HG03025 (cell line): Measurements from ENCODE around the gene SPATA6.
"Not testable (repeated sequence)": the region's sequence is repeated elsewhere in the genome, so short reads cannot be mapped to it uniquely, and the experiment has no call there.

Source experiments
- ATAC-seq: cut with Tn5 transposase; IDR thresholded peaks from one replicate; pipeline ENCODE4 v1.9.1; 2021; ENCODE audit warnings: mild to moderate bottlenecking, moderate library complexity; ENCODE audit not compliant: unreplicated experiment, low FRiP score

SPATA6 gene

GRCh38 chr1:48466594-48466993 lies 5.4 kb downstream of the SPATA6 start:
- no peak for ATAC-seq

GRCh38 chr1:48462716-48463302 lies 9.2 kb downstream of the SPATA6 start:
- ATAC-seq = no peak

GRCh38 chr1:48450505-48450904 lies 21.5 kb downstream of the SPATA6 start:
- ATAC-seq = no peak

DNA sequence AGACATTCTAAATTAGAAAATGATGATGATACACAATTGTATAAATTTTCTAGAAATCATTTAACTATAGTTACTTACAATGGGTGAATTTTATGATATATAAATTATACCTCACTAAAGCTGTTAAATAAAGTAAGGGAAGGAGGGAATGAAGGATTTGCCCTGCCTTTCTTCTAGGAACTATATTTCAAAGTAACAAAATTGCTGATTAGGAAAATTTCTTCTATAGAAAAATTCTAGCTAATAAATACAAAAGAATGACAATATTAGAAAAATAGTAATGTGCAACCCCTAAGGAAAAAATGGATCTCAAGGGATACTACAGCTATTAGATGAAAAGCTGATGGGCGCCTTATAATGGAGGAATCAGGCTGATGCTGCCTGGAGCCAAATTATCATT lies 23.1 kb downstream of the SPATA6 start:
- no peak for ATAC-seq

GRCh38 chr1:48444186-48444585 lies 27.8 kb downstream of the SPATA6 start:
- ATAC-seq = not testable (repeated sequence)

DNA sequence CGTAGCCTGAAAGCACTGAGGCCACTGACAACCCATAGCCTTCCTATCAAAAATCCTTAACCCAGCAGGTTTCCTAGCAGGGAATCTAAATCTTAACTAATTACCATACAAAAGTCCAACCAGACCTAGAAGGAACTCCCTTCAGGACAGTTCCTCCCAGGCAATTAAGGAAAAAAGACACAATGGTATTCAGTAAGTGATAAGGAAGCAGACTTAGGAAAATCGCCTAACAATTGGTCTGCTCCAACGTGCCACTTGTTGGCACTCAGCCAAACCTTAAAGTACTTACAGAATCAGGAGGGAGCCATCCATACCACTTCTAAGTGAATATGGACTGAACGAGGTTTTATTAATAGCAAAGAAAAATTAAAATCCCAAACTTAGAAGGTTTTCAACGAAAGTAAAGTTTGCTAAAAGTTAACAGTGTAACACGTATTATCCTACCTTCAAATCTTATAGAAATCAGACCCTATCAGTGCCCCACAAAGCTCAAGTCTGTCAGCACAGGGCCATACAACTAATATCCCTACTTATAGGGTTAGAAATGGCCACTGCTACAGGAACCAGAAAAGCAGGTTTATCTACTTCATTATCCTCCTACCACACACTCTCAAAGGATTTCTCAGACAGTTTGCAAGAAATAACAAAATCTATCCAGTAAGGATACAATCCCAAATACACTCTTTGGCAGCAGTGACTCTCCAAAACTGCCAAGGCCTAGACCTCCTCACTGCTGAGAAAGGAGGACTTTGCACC lies 29.0 kb downstream of the SPATA6 start:
- no peak for ATAC-seq

DNA sequence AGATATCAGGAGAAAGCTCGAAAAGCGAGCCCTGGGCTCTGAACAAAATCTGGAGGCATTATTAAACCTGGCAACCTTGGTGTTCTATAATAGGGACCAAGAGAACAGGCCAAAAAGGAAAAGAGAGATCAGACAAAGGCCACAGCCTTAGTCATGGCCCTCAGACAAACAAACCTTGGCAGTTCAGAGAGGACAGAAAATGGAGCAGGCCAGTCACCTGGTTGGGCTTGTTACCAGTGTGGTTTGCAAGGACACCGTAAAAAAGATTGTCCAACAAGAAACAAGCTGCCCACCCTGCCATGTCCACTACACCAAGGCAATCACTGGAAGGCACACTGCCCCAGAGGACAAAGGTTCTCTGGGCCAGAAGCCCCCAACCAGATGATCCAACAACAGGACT lies 31.2 kb downstream of the SPATA6 start:
- not testable (repeated sequence) for ATAC-seq

DNA sequence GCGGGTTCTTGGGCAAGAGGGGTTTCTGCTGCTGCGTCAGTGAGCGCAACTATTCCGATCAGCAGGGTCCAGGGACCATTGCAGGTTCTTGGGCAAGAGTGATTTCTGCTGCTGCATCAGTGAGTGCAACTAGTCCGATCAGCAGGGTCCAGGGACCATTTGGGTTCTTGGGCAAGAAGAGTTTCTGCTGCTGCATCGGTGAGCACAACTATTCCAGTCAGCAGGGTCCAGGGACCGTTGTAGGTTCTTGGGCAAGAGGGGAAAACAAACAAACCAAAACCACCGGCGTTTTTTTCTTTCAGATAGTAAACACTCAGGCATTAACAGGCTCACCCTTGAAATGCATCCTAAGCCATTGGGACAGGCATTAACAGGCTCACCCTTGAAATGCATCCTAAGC lies 32.6 kb downstream of the SPATA6 start:
- ATAC-seq = no peak

DNA sequence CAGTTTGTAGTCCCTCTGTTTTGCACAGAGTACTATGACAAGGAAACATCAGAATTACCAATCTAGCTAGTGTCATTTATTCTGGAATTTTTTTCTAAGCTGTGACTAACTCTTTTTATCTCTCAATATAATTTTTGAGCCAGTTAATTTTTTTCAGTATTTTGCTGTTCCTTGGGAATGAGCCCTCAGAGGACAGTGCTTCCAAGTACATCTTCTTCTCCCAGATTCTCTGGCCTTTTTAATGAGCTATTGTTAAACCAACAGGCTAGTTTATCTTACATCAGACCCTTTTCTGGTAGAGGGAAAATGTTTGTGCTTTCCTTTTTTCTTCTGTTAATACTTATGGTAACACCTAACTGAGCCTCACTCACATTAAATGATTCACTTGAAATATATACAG lies 34.6 kb downstream of the SPATA6 start:
- ATAC-seq = not testable (repeated sequence)

DNA sequence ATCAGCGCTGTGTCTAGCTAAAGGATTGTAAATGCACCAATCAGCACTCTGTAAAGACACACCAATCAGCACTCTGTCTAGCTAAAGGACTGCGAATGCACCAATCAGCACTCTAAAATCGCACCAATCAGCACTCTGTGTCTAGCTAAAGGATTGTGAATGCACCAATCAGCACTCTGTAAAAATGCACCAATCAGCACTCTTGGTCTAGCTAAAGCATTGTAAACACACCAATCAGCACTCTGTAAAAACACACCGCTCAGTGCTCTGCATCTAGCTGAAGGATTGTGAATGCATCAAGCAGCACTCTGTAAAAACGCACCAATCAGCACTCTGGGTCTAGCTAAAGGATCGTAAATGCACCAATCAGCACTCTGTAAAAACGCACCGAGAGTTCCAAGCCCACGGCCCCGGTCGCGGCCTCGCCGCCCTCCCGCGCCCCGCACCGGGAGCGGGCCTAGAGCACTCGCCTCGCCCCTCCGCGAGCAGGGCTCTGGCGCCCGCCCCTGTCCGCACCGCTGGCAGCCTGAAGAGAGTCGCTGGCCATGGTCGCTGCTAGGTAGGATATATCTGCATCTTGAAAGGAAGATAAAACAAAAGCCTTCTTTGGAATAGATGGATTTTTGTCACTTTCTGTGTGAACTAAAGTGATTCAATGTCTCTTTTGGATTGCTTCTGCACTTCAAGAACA lies 36.5 kb downstream of the SPATA6 start:
- not testable (repeated sequence) for ATAC-seq

DNA sequence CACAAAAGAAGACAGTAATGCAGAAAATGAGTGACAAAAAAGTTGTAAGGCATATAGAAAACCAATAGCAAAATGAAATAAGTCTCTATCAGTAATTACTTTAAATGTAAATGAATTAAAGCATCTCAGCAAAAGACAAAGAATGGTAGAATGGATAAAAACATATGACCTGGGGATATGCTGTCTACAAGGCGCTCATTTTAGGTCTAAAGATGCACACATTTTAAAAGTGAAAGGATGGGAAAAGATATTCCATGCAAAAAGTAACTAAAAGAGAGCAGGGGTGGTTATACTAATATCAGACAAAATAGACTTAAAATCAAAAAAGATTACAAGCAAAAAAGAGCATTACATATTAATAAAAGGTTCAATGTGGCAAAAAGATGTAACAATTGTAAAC lies 41.2 kb downstream of the SPATA6 start:
- no peak for ATAC-seq

DNA sequence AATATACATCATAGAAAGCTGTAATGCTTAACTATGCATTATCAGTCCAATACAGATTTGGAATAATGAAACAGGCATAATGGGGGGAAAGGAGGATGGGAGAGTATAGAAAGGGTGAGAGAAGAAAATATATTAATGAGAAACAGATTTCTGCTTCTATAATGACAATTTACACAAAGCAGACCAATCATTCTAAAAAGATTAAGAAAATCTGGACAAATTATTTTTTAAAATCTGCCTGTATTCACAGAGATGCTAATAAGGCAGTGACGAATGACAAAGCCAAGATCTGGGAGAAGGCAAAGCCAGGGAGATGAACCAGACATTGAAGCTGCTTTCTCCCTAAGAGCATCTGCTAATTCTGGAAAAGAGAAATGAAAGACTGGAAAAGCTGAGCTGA lies 50.0 kb downstream of the SPATA6 start:
- ATAC-seq = no peak

- ATAC-seq = no peak
Observed at GRCh38 chr1:48418742-48419141, 53.3 kb downstream of the SPATA6 start.

DNA sequence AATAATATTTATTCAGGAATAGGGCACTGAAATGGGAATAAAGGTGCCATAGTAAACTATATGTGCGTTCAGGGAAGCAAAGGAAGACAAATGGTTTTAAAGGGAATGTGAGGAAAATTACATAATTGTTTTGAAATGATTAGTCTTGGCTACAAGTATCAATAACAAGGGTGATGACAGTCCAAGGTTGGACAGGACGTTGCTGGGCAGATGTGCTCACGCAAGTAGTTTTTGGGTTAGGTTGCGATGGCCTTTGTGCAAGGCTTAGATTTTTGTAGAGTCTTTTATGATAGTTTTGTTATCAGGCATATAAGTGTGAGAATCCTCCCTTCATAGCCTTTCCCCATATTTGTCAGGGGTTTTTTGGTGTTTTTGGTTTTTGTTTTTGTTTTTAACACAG lies 57.0 kb downstream of the SPATA6 start:
- ATAC-seq = no peak

DNA sequence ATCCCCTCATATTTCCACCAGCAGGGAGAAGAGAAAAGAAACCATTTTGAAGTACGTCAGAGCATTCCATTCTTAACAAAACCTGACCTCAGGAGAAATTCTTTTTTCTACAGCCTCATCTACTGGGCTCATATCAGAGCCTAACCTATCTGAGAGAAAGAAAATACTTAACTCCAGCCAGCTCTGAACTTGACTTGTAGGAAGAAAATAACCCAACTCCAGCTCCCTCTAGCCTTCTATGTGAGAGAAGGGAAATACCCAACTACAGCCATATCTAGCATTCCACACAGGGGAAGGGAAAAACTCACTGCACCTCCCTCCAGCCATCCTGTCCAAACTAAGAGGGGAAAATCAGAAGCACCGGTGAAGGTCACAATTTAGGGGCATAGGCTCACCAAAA lies 57.7 kb downstream of the SPATA6 start:
- ATAC-seq = no peak

- ATAC-seq = no peak
Observed at GRCh38 chr1:48405940-48406339, 66.1 kb downstream of the SPATA6 start.

- ATAC-seq = no peak
Observed at GRCh38 chr1:48405400-48405799, 66.6 kb downstream of the SPATA6 start.

GRCh38 chr1:48402599-48402998 lies 69.4 kb downstream of the SPATA6 start:
- ATAC-seq = no peak

GRCh38 chr1:48396208-48396607 lies 75.8 kb downstream of the SPATA6 start:
- ATAC-seq = no peak

- no peak for ATAC-seq
Observed at GRCh38 chr1:48391926-48392325, 80.1 kb downstream of the SPATA6 start.

DNA sequence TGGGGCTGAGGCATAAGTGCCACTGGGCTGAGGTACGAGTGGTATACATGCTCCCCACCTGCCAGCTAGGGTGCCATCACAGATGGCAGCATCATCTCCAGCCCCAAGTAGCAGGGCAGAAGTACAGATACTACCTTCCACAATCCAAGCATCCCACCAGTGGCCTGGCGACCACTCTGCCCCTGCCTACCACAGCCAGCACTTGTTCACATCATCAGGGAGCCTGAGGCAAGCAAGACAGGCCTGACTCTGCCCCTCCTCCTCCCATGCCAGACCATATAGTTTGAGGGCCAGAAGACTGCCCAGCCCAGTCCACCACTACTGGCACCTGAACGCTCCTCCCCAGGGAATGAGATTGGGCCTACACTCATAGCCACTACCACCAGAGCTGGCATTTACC lies 84.6 kb downstream of the SPATA6 start:
- no peak for ATAC-seq

DNA sequence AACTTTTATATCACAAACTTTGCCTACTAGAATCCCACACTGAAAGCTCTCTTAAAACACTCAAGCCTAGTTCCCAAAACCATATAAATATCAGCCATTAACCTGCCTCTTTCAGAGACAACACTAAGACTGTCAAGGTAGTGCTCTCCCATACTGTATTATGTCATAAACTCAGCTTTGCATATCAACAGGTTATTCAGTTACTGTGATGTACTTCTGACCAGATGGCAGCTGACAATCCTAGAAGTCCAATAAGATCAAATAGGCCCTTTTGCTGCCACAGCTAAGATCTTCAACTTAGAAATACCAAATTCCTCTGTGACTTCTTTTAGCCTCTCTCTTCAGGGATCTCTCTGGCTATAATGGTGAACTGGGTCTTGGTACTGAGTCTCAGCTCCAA lies 97.2 kb downstream of the SPATA6 start:
- no peak for ATAC-seq
